HUES6 (cell line): Measurements from ENCODE around the gene CAPZB.

Experiments
- H3K27ac ChIP-seq: 2 replicates; pipeline ENCODE4 v1.7.0; 2013; ENCODE audit warnings: low read depth, mild to moderate bottlenecking, low read length, inconsistent platforms
- H3K27me3 ChIP-seq: 2 replicates; pipeline ENCODE4 v1.6.1; 2013; ENCODE audit warnings: low read length; ENCODE audit not compliant: control insufficient read depth, insufficient read depth
- H3K36me3 ChIP-seq: 2 replicates; pipeline ENCODE4 v1.6.1; 2013; ENCODE audit warnings: low read length; ENCODE audit not compliant: control insufficient read depth, insufficient read depth
- H3K4me1 ChIP-seq: 2 replicates; pipeline ENCODE4 v1.6.1; 2013; ENCODE audit warnings: low read length; ENCODE audit not compliant: control insufficient read depth, insufficient read depth
- H3K4me3 ChIP-seq: 2 replicates; pipeline ENCODE4 v1.5.1; 2013; ENCODE audit warnings: low read depth, low read length
- H3K9ac ChIP-seq: one replicate; pipeline ENCODE4 v1.6.1; 2013; ENCODE audit warnings: mild to moderate bottlenecking, low read length
- H3K9me3 ChIP-seq: 2 replicates; pipeline ENCODE4 v1.6.1; 2013; ENCODE audit warnings: low read depth, low read length; ENCODE audit not compliant: control insufficient read depth, insufficient read depth

The CAPZB gene

GRCh38 chr1:19435851-19436455 lies 49.4 kb downstream of the CAPZB start:
- no peak overlapping the region for H3K9ac ChIP-seq
- H3K27ac ChIP-seq: no peak overlapping the region
- H3K9me3 ChIP-seq: no peaks in the 10 kb centered on the region
- H3K36me3 ChIP-seq: peaks cover 27% of the 10 kb centered on the region
- no peaks in the 10 kb centered on the region for H3K27me3 ChIP-seq
- no peak overlapping the region for H3K4me3 ChIP-seq
- peaks cover 3% of the 10 kb centered on the region; the same call in 1 of the 2 replicates for H3K4me1 ChIP-seq

- Histone ChIP-seq H3K4me1 (peaks cover 5% of the 10 kb centered on the region; the same call in 1 of the 2 replicates), H3K36me3 (peaks cover 27% of the 10 kb centered on the region), H3K4me3 (no peak overlapping the region), H3K9me3 (no peaks in the 10 kb centered on the region), H3K9ac (no peak overlapping the region), H3K27ac (no peak overlapping the region), H3K27me3 (no peaks in the 10 kb centered on the region)
Measured at GRCh38 chr1:19435181-19435580, 50.2 kb downstream of the CAPZB start.

DNA sequence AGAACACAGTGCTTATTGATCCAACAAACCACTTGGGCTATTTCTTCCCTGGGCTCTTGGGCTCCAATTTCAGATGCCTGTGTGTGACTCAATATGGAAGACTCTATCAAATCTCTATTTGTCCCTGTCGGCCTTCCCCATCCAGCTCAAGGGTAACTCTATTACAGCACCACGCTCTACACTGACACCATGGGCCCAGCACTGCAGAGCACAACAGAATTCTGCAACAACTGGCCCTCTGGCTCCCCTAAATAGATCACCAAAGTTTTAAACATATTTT lies 51.7 kb downstream of the CAPZB start:
- H3K9me3 ChIP-seq: no peaks in the 10 kb centered on the region
- H3K9ac ChIP-seq: no peak overlapping the region
- H3K4me1 ChIP-seq: peaks cover 7% of the 10 kb centered on the region; the same call in 1 of the 2 replicates
- H3K27ac ChIP-seq: no peak overlapping the region
- no peak overlapping the region for H3K4me3 ChIP-seq
- H3K27me3 ChIP-seq: no peaks in the 10 kb centered on the region
- H3K36me3 ChIP-seq: peaks cover 27% of the 10 kb centered on the region

GRCh38 chr1:19432943-19433718 lies 52.2 kb downstream of the CAPZB start:
- Histone ChIP-seq H3K9me3 (no peaks in the 10 kb centered on the region), H3K4me1 (peaks cover 4% of the 10 kb centered on the region; the same call in 1 of the 2 replicates), H3K36me3 (peaks cover 27% of the 10 kb centered on the region), H3K27ac (no peak overlapping the region), H3K27me3 (no peaks in the 10 kb centered on the region), H3K9ac (no peak overlapping the region), H3K4me3 (no peak overlapping the region)

GRCh38 chr1:19430121-19431068 lies 54.9 kb downstream of the CAPZB start:
- no peak overlapping the region for H3K27ac ChIP-seq
- H3K9ac ChIP-seq: no peak overlapping the region
- no peak overlapping the region for H3K4me3 ChIP-seq
- no peaks in the 10 kb centered on the region for H3K9me3 ChIP-seq
- no peaks in the 10 kb centered on the region for H3K27me3 ChIP-seq
- peaks cover 4% of the 10 kb centered on the region; the same call in 1 of the 2 replicates for H3K4me1 ChIP-seq
- peaks cover 13% of the 10 kb centered on the region; the same call in 1 of the 2 replicates for H3K36me3 ChIP-seq

GRCh38 chr1:19429611-19430010 lies 55.7 kb downstream of the CAPZB start:
- Histone ChIP-seq H3K4me1 (peaks cover 4% of the 10 kb centered on the region; the same call in 1 of the 2 replicates), H3K36me3 (peaks cover 13% of the 10 kb centered on the region; the same call in 1 of the 2 replicates), H3K4me3 (no peak overlapping the region), H3K27me3 (no peaks in the 10 kb centered on the region), H3K27ac (no peak overlapping the region), H3K9me3 (no peaks in the 10 kb centered on the region), H3K9ac (no peak overlapping the region)

DNA sequence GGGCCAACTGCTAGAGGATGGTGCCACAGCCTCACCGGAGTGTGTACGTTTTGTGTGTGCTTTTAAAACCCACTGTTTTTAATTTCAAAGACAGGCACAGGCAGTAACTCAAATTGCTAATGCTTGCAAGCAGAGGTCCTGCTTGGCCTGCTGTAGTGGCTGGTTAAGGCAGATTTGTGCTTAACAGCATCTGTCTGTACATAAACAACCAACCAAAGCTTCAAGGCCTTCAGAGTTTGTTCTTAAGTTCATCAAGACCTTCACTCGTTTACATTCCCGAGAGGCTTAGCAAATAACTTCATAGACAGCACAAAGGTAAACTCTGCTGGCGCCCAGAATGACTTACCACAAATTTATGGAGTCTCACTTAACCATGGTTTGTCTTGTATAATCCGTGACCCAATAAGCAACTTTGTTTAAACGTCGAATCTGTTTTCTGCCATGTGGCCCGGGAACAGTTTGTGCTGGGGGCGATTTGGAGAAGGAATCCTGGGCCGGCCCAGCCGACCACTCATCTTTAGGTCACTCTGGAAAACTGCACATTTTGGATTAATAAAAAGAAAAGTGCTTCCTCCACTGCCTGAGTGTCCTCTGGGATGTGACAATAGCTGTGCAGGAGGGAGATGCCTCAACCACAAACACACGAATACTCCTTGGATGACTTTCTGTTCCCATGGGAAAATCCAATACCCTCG lies 58.1 kb downstream of the CAPZB start:
- H3K9me3 ChIP-seq: no peaks in the 10 kb centered on the region
- no peaks in the 10 kb centered on the region for H3K27me3 ChIP-seq
- 0 out of 2 replicates have a peak, but pooled peaks cover 4% of the 10 kb centered on the region for H3K36me3 ChIP-seq
- no peak overlapping the region for H3K4me3 ChIP-seq
- no peak overlapping the region for H3K27ac ChIP-seq
- peaks cover 4% of the 10 kb centered on the region; the same call in 1 of the 2 replicates for H3K4me1 ChIP-seq
- no peak overlapping the region for H3K9ac ChIP-seq

DNA sequence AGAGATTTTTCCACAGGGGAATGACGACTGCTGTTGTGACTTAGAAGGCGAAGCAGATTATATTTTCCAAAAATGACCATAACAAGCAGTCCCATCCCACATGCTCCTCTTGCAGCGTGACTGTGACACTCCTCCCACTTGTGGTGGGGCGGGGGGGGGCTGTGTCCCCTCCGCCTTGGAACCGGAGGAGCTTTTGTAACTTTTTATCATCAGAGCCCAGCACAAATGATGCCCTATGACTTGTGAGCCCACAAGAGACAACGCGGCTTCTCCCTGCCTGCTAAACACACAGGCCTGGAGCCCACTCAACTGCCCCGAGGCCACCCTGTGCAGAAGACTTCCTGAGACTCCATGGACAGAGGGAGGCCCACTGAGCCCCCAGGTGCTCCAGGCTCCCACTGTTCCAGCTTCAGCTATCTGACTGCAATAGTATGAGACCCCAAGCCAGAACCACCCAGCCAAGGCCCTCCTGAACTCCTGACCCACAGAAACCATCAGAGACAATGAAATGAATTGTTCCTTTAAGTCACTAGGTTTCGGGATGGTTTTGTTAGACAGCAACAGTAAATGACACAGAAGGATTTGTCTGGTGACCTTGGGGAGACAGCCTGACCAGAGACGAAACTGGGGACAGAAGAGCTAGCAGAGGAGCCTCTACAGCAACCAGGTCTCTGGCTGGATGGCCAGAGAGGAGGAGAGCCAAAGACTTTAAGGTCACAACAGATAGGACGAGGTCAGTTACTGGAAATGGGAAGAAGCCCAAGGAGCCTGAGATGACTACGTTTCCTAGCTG lies 58.8 kb downstream of the CAPZB start:
- Histone ChIP-seq H3K36me3 (0 out of 2 replicates have a peak, but pooled peaks cover 4% of the 10 kb centered on the region), H3K9ac (no peak overlapping the region), H3K4me3 (no peak overlapping the region), H3K9me3 (no peaks in the 10 kb centered on the region), H3K4me1 (peaks cover 4% of the 10 kb centered on the region; the same call in 1 of the 2 replicates), H3K27me3 (no peaks in the 10 kb centered on the region), H3K27ac (no peak overlapping the region)

DNA sequence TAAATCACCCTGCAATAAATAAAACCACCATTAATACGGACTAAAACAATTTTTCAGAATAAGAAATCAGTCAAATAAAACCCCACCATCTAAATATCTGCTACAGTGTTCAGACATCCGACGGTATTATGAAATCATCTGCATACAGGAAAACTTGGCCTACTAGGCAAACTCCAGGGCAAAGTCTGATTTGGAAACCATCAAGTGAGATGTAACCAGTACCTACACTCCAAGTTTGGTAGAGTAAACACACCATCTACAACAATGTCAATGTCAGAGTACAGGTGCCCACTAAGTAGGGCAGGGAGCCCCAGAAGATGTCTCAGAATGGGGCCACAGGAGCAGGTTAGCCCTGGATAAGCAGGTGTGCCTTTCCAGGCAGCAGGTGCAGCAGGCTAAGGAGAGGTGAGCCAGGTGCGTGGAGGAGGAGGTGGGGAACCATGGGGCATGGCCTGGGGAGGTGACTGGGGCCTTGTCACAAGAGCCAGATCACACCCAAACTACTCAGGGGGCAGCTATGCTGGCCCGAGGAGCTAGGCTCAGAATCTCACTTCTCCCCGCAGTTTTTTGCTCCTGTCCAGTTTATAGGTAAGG lies 59.6 kb downstream of the CAPZB start:
- H3K4me1 ChIP-seq: peaks cover 4% of the 10 kb centered on the region; the same call in 1 of the 2 replicates
- no peak overlapping the region for H3K4me3 ChIP-seq
- no peak overlapping the region for H3K27ac ChIP-seq
- no peaks in the 10 kb centered on the region for H3K9me3 ChIP-seq
- H3K36me3 ChIP-seq: 0 out of 2 replicates have a peak, but pooled peaks cover 4% of the 10 kb centered on the region
- no peak overlapping the region for H3K9ac ChIP-seq
- H3K27me3 ChIP-seq: no peaks in the 10 kb centered on the region
